ENCODE data around the gene METTL17.
"Not testable (repeated sequence)": the region's sequence is repeated elsewhere in the genome, so short reads cannot be mapped to it uniquely, and the experiment has no call there.

METTL17 gene

GRCh38 chr14:20989787-20990600, at the start of gene METTL17:
Gene METTL17 (plus strand): TSS chr14:20989980. CDS start chr14:20990003, 23 bp downstream.
- DNase-seq, result peak; percentile 96

GRCh38 chr14:20945146-20945545, 44.6 kb upstream of the METTL17 start:
- DNase-seq, result peak; percentile 48

- not testable (repeated sequence) for DNase-seq
Measured at GRCh38 chr14:20946707-20947106, 43.1 kb upstream of the METTL17 start.

- DNase-seq, result peak; percentile 41
Measured at GRCh38 chr14:20954736-20955537, 34.8 kb upstream of the METTL17 start, which contains the start of gene RNASE2. Gene RNASE2 (plus strand): TSS chr14:20955487. CDS start chr14:20955772, 285 bp downstream.

- DNase-seq, result peak; percentile 57
Measured at GRCh38 chr14:20955538-20955873, 34.3 kb upstream of the METTL17 start.

GRCh38 chr14:20956376-20956976, 33.3 kb upstream of the METTL17 start:
- no peak for DNase-seq

GRCh38 chr14:20958946-20959345, 30.8 kb upstream of the METTL17 start:
- DNase-seq, result not testable (repeated sequence)

GRCh38 chr14:20969336-20969735, 20.4 kb upstream of the METTL17 start:
- DNase-seq, result no peak

- DNase-seq, result no peak
Measured at GRCh38 chr14:20970647-20970982, 19.2 kb upstream of the METTL17 start.

GRCh38 chr14:20970983-20971704, 18.6 kb upstream of the METTL17 start:
- DNase-seq, result peak; percentile 80

- DNase-seq, result no peak
Measured at GRCh38 chr14:20971705-20972021, 18.1 kb upstream of the METTL17 start.

GRCh38 chr14:20973501-20973900, 16.3 kb upstream of the METTL17 start:
- DNase-seq, result no peak

GRCh38 chr14:20976291-20976690, 13.5 kb upstream of the METTL17 start:
- DNase-seq, result no peak

GRCh38 chr14:20978687-20979086, 11.1 kb upstream of the METTL17 start:
- no peak for DNase-seq

- peak; percentile 17 for DNase-seq
Measured at GRCh38 chr14:20980906-20981305, 8.9 kb upstream of the METTL17 start.

- no peak for DNase-seq
Measured at GRCh38 chr14:20982646-20983369, 7.0 kb upstream of the METTL17 start.

GRCh38 chr14:20985650-20986049, 4.1 kb upstream of the METTL17 start:
- peak; percentile 62 for DNase-seq

GRCh38 chr14:20986811-20987210, 3.0 kb upstream of the METTL17 start:
- DNase-seq, result peak; percentile 92

- peak; percentile 69 for DNase-seq
Measured at GRCh38 chr14:20988717-20989470, 886 bp upstream of the METTL17 start.

GRCh38 chr14:20989471-20989786, 351 bp upstream of the METTL17 start:
- no peak for DNase-seq

- no peak for DNase-seq
Measured at GRCh38 chr14:20996521-20996920, 6.7 kb downstream of the METTL17 start.

GRCh38 chr14:20997115-20997514, 7.3 kb downstream of the METTL17 start:
- DNase-seq, result no peak
